Caco-2 (cell line): ENCODE results near the gene CELF5. TPM values are rescaled to one million over a fixed set of nuclear protein-coding genes. Genes with fewer than 3 reads are reported as not detected.
"Not testable (repeated sequence)": the region's sequence is repeated elsewhere in the genome, so short reads cannot be mapped to it uniquely, and the experiment has no call there.

Experiments used
- BruUV-seq: library from RNA; stranded (reverse); fragments of 400-500 nt; replicated peaks from 2 replicates; lab custom pipeline; 2021; lab: Mats Ljungman, UMichigan
- CTCF ChIA-PET: fragments of 300-600 bp; sonication (Branson Sonifier 250); formaldehyde crosslinking; loops from one replicate; lab custom pipeline; 2022; ENCODE audit warnings: antibody characterized with exemption; lab: Charles Lee
- POLR2A ChIA-PET: fragments of 300-600 bp; sonication (Branson Sonifier 250); formaldehyde crosslinking; loops from one replicate; lab custom pipeline; 2022; ENCODE audit warnings: antibody characterized with exemption; lab: Charles Lee
- DNase-seq, 2 experiments: peaks; one replicate each; pipeline versions ENCODE4 v3.0.0 to v3.0.0-alpha.2; 2020 to 2022
- H3K27me3 ChIP-seq: replicated peaks from 2 replicates; pipeline ENCODE4 v1.6.0; 2011; ENCODE audit warnings: low read length; ENCODE audit not compliant: control insufficient read depth, insufficient read depth
- H3K36me3 ChIP-seq: 2 replicates; pipeline ENCODE4 v1.5.1; 2011; ENCODE audit warnings: low read length; ENCODE audit not compliant: control insufficient read depth, insufficient read depth
- H3K4me1 ChIP-seq: fragments of 250-450 bp; sonication (Bioruptor Pico); 2 replicates; pipeline ENCODE4 v1.5.1; 2020; ENCODE audit warnings: mild to moderate bottlenecking
- H3K4me3 ChIP-seq: 2 replicates; pipeline ENCODE4 v1.5.1; 2011; ENCODE audit warnings: low read depth, mild to moderate bottlenecking, control low read depth, low read length
- H3K9me3 ChIP-seq: fragments of 250-450 bp; sonication (Bioruptor Pico); 2 replicates; pipeline ENCODE4 v1.5.1; 2020; ENCODE audit warnings: mild to moderate bottlenecking, moderate library complexity
- H3K27ac Mint-ChIP-seq: one replicate; pipeline ENCODE4 v1.8.0; 2022; ENCODE audit warnings: mixed read lengths; ENCODE audit not compliant: unreplicated experiment
- H3K27me3 Mint-ChIP-seq: one replicate; pipeline ENCODE4 v1.8.0; 2022; ENCODE audit warnings: mixed read lengths; ENCODE audit not compliant: insufficient read depth, unreplicated experiment
- H3K36me3 Mint-ChIP-seq: one replicate; pipeline ENCODE4 v1.8.0; 2022; ENCODE audit warnings: mild to moderate bottlenecking, mixed read lengths; ENCODE audit not compliant: insufficient read depth, unreplicated experiment
- H3K4me1 Mint-ChIP-seq: one replicate; pipeline ENCODE4 v1.8.0; 2022; ENCODE audit warnings: low read depth, mixed read lengths; ENCODE audit not compliant: unreplicated experiment
- H3K4me3 Mint-ChIP-seq: one replicate; pipeline ENCODE4 v1.8.0; 2022; ENCODE audit warnings: mild to moderate bottlenecking, moderate library complexity, mixed read lengths; ENCODE audit not compliant: unreplicated experiment
- H3K9me3 Mint-ChIP-seq: one replicate; pipeline ENCODE4 v1.8.0; 2022; ENCODE audit warnings: mixed read lengths; ENCODE audit not compliant: unreplicated experiment
- intact Hi-C: fragments of 100-400 bp; cut with micrococcal nuclease; formaldehyde crosslinking; loops from one replicate; pipeline ENCODE4 v1.10.0; 2022; ENCODE audit not compliant: unreplicated experiment
- total RNA-seq: library from RNA; stranded (reverse); gene quantifications from 2 replicates; pipeline ENCODE4 v1.2.3, GENCODE V29; 2022
- TF ChIP-seq, protein P1 (sequence below), 2 experiments: fragments of 200-600 bp in 1 of 2; IDR thresholded peaks; 1 replicate in 1 of 2; 2 replicates in 1 of 2; pipeline versions ENCODE4 v1.5.1 to v1.8.0; 2011 to 2022; ENCODE audit warnings: antibody characterized with exemption in 1 of 2, control low read depth in 1 of 2, inconsistent platforms in 1 of 2, low read depth in 1 of 2, low read length in 1 of 2, mild to moderate bottlenecking in 1 of 2, moderate library complexity in 1 of 2; ENCODE audit not compliant: insufficient read depth in 1 of 2, severe bottlenecking in 1 of 2, unreplicated experiment in 1 of 2

The CELF5 gene
- total RNA-seq, 1 experiment from 2014 or later = 0.07 TPM

DNA sequence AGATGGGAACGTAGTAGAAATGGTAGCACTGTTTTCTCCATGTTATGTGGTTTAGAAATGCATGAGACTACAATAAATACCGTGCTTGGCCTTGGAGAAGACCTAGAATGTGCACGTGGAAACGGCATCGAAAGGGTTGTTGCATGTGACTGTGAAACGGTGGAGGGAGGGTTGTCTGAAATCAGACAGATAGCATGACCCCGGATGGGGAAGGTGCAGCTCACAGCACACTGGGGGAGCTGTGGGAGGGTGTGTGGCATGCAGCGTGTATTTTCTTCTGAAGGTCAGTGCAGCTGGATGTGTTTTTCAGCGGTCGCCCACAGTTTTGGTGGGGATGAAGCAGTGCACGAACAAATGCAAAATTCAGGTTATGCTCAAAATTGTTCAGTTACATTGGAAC lies 63.4 kb downstream of the CELF5 start:
- Mint-ChIP-seq H3K4me1 (no peaks in the 10 kb centered on the region), H3K27me3 (no peaks in the 10 kb centered on the region), H3K36me3 (no peaks in the 10 kb centered on the region), H3K9me3 (no peaks in the 10 kb centered on the region), H3K27ac (no peak overlapping the region), H3K4me3 (no peak overlapping the region)
- DNase-seq = no peak
- intact Hi-C loops = no loop called here
- TF ChIP-seq, protein P1, sequence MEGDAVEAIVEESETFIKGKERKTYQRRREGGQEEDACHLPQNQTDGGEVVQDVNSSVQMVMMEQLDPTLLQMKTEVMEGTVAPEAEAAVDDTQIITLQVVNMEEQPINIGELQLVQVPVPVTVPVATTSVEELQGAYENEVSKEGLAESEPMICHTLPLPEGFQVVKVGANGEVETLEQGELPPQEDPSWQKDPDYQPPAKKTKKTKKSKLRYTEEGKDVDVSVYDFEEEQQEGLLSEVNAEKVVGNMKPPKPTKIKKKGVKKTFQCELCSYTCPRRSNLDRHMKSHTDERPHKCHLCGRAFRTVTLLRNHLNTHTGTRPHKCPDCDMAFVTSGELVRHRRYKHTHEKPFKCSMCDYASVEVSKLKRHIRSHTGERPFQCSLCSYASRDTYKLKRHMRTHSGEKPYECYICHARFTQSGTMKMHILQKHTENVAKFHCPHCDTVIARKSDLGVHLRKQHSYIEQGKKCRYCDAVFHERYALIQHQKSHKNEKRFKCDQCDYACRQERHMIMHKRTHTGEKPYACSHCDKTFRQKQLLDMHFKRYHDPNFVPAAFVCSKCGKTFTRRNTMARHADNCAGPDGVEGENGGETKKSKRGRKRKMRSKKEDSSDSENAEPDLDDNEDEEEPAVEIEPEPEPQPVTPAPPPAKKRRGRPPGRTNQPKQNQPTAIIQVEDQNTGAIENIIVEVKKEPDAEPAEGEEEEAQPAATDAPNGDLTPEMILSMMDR (IDR thresholded peaks at IDR 0.05; ENCODE audit: insufficient read depth in 1 of 2, low read depth in 1 of 2, low read length in 1 of 2, severe bottlenecking in 1 of 2, unreplicated experiment in 1 of 2) = no peak
- Histone ChIP-seq H3K4me1 (no peaks in the 10 kb centered on the region), H3K9me3 (0 out of 2 replicates have a peak, but pooled peaks cover 3% of the 10 kb centered on the region), H3K4me3 (no peak overlapping the region), H3K36me3 (no peaks in the 10 kb centered on the region), H3K27me3 (no peaks in the 10 kb centered on the region)
- CTCF ChIA-PET = no interaction called here
- POLR2A ChIA-PET = no interaction called here
- BruUV-seq = no TSS peak

DNA sequence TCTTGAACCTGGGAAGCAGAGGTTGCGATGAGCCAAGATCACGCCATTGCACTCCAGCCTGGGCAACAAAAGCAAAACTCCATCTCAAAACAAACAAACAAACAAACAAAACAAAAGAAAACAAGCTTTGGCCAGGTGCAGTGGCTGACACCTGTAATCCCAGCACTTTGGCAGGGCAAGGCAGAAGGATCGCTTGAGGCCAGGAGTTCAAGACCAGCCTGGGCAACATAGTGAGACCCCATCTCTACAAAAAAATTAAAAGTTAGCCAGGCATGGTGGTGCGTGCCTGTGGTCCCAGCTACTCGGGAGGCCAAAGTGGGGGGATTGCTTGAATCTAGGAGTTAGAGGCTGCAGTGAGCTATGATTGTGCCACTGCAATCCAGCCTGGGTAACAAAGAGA lies 64.0 kb downstream of the CELF5 start:
- not testable (repeated sequence) for H3K27me3 Mint-ChIP-seq

DNA sequence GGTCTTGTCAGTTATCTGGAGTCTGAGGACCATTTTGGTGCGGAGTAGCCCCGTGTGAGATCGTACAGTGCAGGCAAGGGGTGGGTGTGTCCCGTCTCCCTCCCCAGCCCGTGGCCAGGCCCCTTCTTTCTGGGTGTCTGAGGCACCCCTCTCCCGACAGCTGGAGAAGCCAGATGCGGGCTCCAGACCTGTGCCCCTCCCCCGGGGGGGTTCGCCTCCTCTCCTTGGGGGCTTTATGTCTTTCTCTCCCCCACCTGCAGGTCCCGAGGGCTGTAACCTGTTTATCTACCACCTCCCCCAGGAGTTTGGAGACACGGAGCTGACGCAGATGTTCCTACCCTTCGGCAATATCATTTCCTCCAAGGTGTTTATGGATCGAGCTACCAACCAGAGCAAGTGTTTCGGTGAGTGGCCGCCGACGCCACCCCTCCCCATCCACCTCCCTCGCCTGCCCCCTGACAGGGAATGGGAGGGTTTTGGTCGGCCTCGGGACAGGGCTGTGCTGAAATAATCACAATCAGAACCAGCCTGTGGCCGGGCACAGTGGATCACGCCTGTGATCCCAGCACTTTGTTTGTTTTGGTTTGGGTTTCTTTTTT lies 65.6 kb downstream of the CELF5 start:
- no peaks in the 10 kb centered on the region for H3K27me3 ChIP-seq

More for the DNA sequence above, 64.0 kb downstream of the CELF5 start:
- H3K4me1 ChIP-seq, POLR2A ChIA-PET, intact Hi-C loops, H3K36me3 Mint-ChIP-seq, H3K9me3 ChIP-seq, H3K9me3 Mint-ChIP-seq, CTCF ChIA-PET, H3K4me1 Mint-ChIP-seq, BruUV-seq, H3K4me3 Mint-ChIP-seq, H3K4me3 ChIP-seq, H3K27ac Mint-ChIP-seq, DNase-seq, H3K27me3 ChIP-seq, H3K36me3 ChIP-seq: not testable (repeated sequence)

DNA sequence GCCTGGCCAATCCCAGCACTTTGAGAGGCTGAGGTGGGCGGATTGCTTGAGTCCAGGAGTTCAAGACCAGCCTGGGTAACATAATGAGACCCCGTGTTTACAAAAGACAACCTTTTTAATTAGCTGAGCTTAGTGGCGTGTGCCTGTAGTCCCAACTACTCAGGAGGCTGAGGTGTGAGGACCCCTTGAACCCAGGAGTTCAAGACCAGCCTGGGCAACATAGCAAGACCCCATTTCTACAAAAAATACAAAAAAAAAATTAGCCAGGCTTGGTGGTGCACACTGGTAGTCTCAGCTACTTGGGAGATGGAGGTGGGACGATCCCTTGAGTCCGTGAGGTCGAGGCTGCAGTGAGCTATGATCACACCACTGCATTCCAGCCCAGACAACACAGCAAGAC lies 66.4 kb downstream of the CELF5 start:
- H3K27me3 Mint-ChIP-seq, H3K4me3 ChIP-seq, H3K4me3 Mint-ChIP-seq, H3K27me3 ChIP-seq, H3K36me3 ChIP-seq, CTCF ChIA-PET, POLR2A ChIA-PET, H3K36me3 Mint-ChIP-seq, DNase-seq, intact Hi-C loops, H3K4me1 Mint-ChIP-seq, H3K9me3 Mint-ChIP-seq, H3K4me1 ChIP-seq, BruUV-seq, H3K9me3 ChIP-seq, H3K27ac Mint-ChIP-seq: not testable (repeated sequence)

More for the DNA sequence above, 65.6 kb downstream of the CELF5 start:
- Mint-ChIP-seq H3K27me3 (no peaks in the 10 kb centered on the region), H3K4me3 (no peak overlapping the region), H3K27ac (no peak overlapping the region), H3K4me1 (no peaks in the 10 kb centered on the region), H3K36me3 (no peaks in the 10 kb centered on the region), H3K9me3 (no peaks in the 10 kb centered on the region)
- intact Hi-C loops = no loop called here
- ChIA-PET CTCF (no interaction called here), POLR2A (no interaction called here)
- H3K36me3 ChIP-seq = no peaks in the 10 kb centered on the region
- no peaks in the 10 kb centered on the region for H3K4me1 ChIP-seq
- 0 out of 2 replicates have a peak, but pooled peaks cover 3% of the 10 kb centered on the region for H3K9me3 ChIP-seq
- DNase-seq = no peak
- no peak overlapping the region for H3K4me3 ChIP-seq
- BruUV-seq = no TSS peak
- TF ChIP-seq, protein P1 (IDR thresholded peaks at IDR 0.05; ENCODE audit: insufficient read depth in 1 of 2, low read depth in 1 of 2, low read length in 1 of 2, severe bottlenecking in 1 of 2, unreplicated experiment in 1 of 2) = no peak
